ENCODE results near the gene SOX6. TPM values are rescaled to one million over a fixed set of nuclear protein-coding genes. Genes with fewer than 3 reads are reported as not detected.

Gene SOX6
- total and polyA plus RNA-seq, 12 donors, result 0.71 to 13.9 (median 6.7) TPM

- no peak for DNase-seq
- Histone ChIP-seq H3K4me1 (replicated peaks in 1 of 2) (peaks cover 0 to 6% of the 10 kb centered on the region in 2 donors), H3K36me3 (replicated peaks in 1 of 2) (no peaks in the 10 kb centered on the region), H3K27ac (no peak overlapping the region), H3K4me3 (no peak overlapping the region), H3K27me3 (no peaks in the 10 kb centered on the region), H3K9me3 (replicated peaks in 1 of 3) (no peaks in the 10 kb centered on the region)
- WGBS, 4 donors, result 86 to 97% (median 90%) methylated on average over 3 of the region's 3 CpGs
- intact Hi-C loops (cut with DNase I), result no loop called here
- TF ChIP-seq POLR2A (IDR thresholded peaks at IDR 0.05) (no peak), CTCF (IDR thresholded peaks at IDR 0.05) (no peak)
Observed at GRCh38 chr11:16007514-16007913, 348.8 kb downstream of the SOX6 start.

- Histone ChIP-seq H3K27me3 (no peaks in the 10 kb centered on the region), H3K36me3 (replicated peaks in 1 of 2) (no peaks in the 10 kb centered on the region), H3K27ac (no peak overlapping the region), H3K9me3 (replicated peaks in 1 of 3) (no peaks in the 10 kb centered on the region), H3K4me1 (replicated peaks in 1 of 2) (no peaks in the 10 kb centered on the region), H3K4me3 (no peak overlapping the region)
- intact Hi-C loops (cut with DNase I), result no loop called here
- DNase-seq, result no peak
- no peak for TF ChIP-seq CTCF (IDR thresholded peaks at IDR 0.05)
- no peak for TF ChIP-seq POLR2A (IDR thresholded peaks at IDR 0.05)
- WGBS, 4 donors, result 95 to 100% (median 98%) methylated on average over 1 of the region's 1 CpG
Observed at GRCh38 chr11:16002942-16003341, 353.4 kb downstream of the SOX6 start.

GRCh38 chr11:16001899-16002426 is 354.4 kb downstream of the SOX6 start:
- no peak overlapping the region for H3K4me3 ChIP-seq
- no peak overlapping the region for H3K27ac ChIP-seq
- intact Hi-C loops (cut with DNase I), result no loop called here
- no peak for DNase-seq
- no peaks in the 10 kb centered on the region for H3K9me3 ChIP-seq (replicated peaks in 1 of 3)
- TF ChIP-seq CTCF (IDR thresholded peaks at IDR 0.05), result no peak
- TF ChIP-seq POLR2A (IDR thresholded peaks at IDR 0.05), result no peak
- WGBS, 4 donors, result 55 to 70% (median 63%) methylated on average over 4 of the region's 4 CpGs
- no peaks in the 10 kb centered on the region for H3K4me1 ChIP-seq (replicated peaks in 1 of 2)
- no peaks in the 10 kb centered on the region for H3K36me3 ChIP-seq (replicated peaks in 1 of 2)
- H3K27me3 ChIP-seq, result no peaks in the 10 kb centered on the region

- intact Hi-C loops (cut with DNase I), result no loop called here
- 85 to 92% (median 88%) methylated on average over 4 of the region's 4 CpGs for WGBS, 4 donors
- no peak overlapping the region for H3K4me3 ChIP-seq
- TF ChIP-seq CTCF (IDR thresholded peaks at IDR 0.05) (no peak), POLR2A (IDR thresholded peaks at IDR 0.05) (no peak)
- no peaks in the 10 kb centered on the region for H3K4me1 ChIP-seq (replicated peaks in 1 of 2)
- H3K27me3 ChIP-seq, result no peaks in the 10 kb centered on the region
- H3K36me3 ChIP-seq (replicated peaks in 1 of 2), result no peaks in the 10 kb centered on the region
- no peak for DNase-seq
- no peaks in the 10 kb centered on the region for H3K9me3 ChIP-seq (replicated peaks in 1 of 3)
- no peak overlapping the region for H3K27ac ChIP-seq
Observed at GRCh38 chr11:16001044-16001568, 355.2 kb downstream of the SOX6 start.
